AG04449 (cell line): ENCODE results near the gene SFTPA1.
"Not testable (repeated sequence)": the region's sequence is repeated elsewhere in the genome, so short reads cannot be mapped to it uniquely, and the experiment has no call there.

Source experiments
- CTCF ChIA-PET: fragments of 350-600 bp; formaldehyde crosslinking; extraction: SDS; loops from one replicate; lab custom pipeline; 2021; ENCODE audit warnings: antibody characterized with exemption; lab: Yijun Ruan, JAX
- POLR2A ChIA-PET: fragments of 400-600, 350-600 bp; formaldehyde crosslinking; extraction: SDS; loops from one replicate; lab custom pipeline; 2020; ENCODE audit warnings: antibody characterized with exemption, inconsistent platforms; lab: Yijun Ruan, JAX
- DNase-seq: peaks from one replicate; pipeline ENCODE4 v3.0.0-alpha.2; 2010; ENCODE audit warnings: low read depth, low spot score
- H3K4me3 ChIP-seq: 2 replicates; pipeline ENCODE4 v1.5.1; 2011; ENCODE audit warnings: low read depth, mild to moderate bottlenecking, control low read depth, low read length
- TF ChIP-seq, protein P1 (sequence below): IDR thresholded peaks from one replicate; pipeline ENCODE4 v1.5.1; 2011; ENCODE audit warnings: mild to moderate bottlenecking, moderate library complexity, low read length, control low read depth, inconsistent platforms; ENCODE audit not compliant: insufficient read depth; ENCODE audit errors: missing control alignments

Gene SFTPA1

GRCh38 chr10:79610601-79611191 lies at the start of gene SFTPA1:
TSS of gene SFTPA1 (plus strand) at chr10:79610939. CDS start at chr10:79611826, 887 bp downstream.
- no peak within 1 kb of the TSS for H3K4me3 ChIP-seq
- TF ChIP-seq, protein P1, sequence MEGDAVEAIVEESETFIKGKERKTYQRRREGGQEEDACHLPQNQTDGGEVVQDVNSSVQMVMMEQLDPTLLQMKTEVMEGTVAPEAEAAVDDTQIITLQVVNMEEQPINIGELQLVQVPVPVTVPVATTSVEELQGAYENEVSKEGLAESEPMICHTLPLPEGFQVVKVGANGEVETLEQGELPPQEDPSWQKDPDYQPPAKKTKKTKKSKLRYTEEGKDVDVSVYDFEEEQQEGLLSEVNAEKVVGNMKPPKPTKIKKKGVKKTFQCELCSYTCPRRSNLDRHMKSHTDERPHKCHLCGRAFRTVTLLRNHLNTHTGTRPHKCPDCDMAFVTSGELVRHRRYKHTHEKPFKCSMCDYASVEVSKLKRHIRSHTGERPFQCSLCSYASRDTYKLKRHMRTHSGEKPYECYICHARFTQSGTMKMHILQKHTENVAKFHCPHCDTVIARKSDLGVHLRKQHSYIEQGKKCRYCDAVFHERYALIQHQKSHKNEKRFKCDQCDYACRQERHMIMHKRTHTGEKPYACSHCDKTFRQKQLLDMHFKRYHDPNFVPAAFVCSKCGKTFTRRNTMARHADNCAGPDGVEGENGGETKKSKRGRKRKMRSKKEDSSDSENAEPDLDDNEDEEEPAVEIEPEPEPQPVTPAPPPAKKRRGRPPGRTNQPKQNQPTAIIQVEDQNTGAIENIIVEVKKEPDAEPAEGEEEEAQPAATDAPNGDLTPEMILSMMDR: no peak
- POLR2A ChIA-PET: no interaction called here
- CTCF ChIA-PET: no interaction called here
- DNase-seq: no peak

DNA sequence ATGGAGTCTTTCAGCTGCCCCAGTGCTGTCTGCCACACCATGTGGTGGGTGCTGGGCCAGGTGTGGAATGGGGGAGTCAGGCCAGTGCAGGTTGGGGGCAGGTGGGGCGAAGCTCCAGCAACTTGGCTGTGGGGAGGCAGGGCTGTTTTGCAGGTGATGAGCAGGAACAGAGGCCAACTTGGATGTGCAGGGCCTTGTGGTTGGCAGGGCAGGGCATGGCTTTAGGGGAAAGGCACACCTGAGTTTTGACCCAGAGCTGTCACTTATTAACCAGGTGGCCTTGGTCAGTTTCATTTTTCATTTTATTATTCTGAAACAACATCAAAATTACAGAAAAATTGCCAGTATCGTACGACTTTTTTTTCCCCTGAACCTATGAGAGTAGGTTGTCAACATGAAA lies 49.5 kb upstream of the SFTPA1 start:
- POLR2A ChIA-PET: no interaction called here
- CTCF ChIA-PET: interaction anchor here (0.8 to 1.8 kb wide), 4 partner anchors 10 to 486 kb away, joined by 3 to 7 read pairs (median 5); no protein-coding TSS in a partner anchor
- H3K4me3 ChIP-seq: no peak overlapping the region
- TF ChIP-seq, protein P1: no peak
- DNase-seq: no peak

DNA sequence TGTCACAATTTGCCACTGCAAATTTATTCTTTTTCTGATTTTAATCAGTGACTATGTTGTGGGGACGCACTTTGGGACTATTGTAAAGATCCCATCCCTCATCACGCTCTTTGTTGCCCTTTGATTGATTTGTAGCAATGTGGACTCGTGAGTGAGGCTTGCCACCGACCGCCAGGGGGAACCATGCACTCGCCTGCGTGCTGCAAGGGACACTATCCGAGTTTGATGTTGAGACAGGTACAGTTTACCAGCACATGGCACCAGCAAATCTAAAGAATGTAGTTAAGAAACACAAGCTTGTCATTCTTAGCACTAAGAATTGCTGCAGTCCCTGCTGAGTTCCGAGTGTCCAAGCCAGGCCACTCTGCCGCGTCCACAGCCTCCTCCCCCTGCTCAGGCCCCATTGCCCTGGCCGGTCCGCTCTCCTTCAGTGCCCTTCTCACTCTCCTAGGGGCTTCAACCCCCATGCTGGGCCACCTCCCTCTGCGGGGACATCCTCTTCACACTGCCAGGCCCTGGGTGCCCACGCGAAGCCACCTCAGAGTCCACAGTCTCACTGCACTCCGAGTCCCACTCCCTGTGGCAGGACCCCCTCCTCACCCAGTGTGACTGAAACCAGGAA lies 48.5 kb upstream of the SFTPA1 start:
- peak; percentile 14 for DNase-seq
- TF ChIP-seq, protein P1: peak; percentile 94
- H3K4me3 ChIP-seq: no peak overlapping the region
- POLR2A ChIA-PET: no interaction called here
- CTCF ChIA-PET: interaction anchor here (0.6 to 1.4 kb wide), 18 partner anchors 8 to 497 kb away, joined by 3 to 9 read pairs (median 4); no protein-coding TSS in a partner anchor

- POLR2A ChIA-PET: no interaction called here
- DNase-seq: no peak
- CTCF ChIA-PET: interaction anchor here (1.1 to 1.6 kb wide), 5 partner anchors 15 to 484 kb away, joined by 3 to 6 read pairs (median 5); no protein-coding TSS in a partner anchor
- no peak overlapping the region for H3K4me3 ChIP-seq
- TF ChIP-seq, protein P1: no peak
Measured at GRCh38 chr10:79563426-79563825, 47.3 kb upstream of the SFTPA1 start.

GRCh38 chr10:79570624-79571023 lies 40.1 kb upstream of the SFTPA1 start:
- H3K4me3 ChIP-seq, DNase-seq, POLR2A ChIA-PET: not testable (repeated sequence)
- CTCF ChIA-PET: interaction anchor here (0.9 to 1.4 kb wide), 2 partner anchors 8 to 10 kb away, joined by 3 to 4 read pairs; no protein-coding TSS in a partner anchor

GRCh38 chr10:79579361-79579760 lies 31.4 kb upstream of the SFTPA1 start:
- DNase-seq: no peak
- ChIA-PET POLR2A (no interaction called here), CTCF (interaction anchor here (1.5 kb wide), 1 partner anchor 17 kb away, joined by 5 read pairs; no protein-coding TSS in a partner anchor)
- TF ChIP-seq, protein P1: no peak
- H3K4me3 ChIP-seq: no peak overlapping the region

DNA sequence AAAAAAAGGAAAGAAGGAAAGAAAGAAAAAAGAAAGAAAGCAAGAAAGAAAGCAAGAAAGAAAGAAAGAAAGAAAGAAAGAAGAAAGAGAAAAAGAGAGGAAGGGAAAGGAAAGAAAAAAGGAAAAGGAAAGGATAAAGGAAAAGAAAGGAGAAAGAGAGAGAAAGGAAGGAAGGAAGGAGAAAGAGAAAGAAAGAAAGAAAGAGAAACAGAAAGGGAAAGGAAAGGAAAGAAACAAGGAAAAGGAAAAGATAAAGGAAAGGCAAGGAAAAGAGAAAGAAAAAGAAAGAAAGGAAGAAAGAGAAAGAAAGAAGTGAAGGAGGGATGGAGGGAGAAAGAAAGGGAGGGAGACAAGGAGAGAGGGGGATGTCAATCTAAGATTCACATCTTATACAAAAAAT lies 29.7 kb upstream of the SFTPA1 start:
- TF ChIP-seq, protein P1: no peak
- no peak for DNase-seq
- ChIA-PET POLR2A (no interaction called here), CTCF (no interaction called here)
- no peak overlapping the region for H3K4me3 ChIP-seq
